Esophagus (tissue), 2 donors: ENCODE measurements around the gene GGN. TPM values are rescaled to one million over a fixed set of nuclear protein-coding genes. Genes with fewer than 3 reads are reported as not detected.

ENCODE experiments used
- H3K27ac ChIP-seq, 2 donors: one replicate each; pipeline ENCODE4 v1.5.1; 2013; ENCODE audit warnings: low read depth in 2 of 2, mild to moderate bottlenecking in 2 of 2, inconsistent platforms in 1 of 2, low read length in 1 of 2, moderate library complexity in 1 of 2
- H3K27me3 ChIP-seq, 2 donors: one replicate each; pipeline ENCODE4 v1.6.1; 2013; ENCODE audit warnings: low read length in 2 of 2, control low read depth in 1 of 2, mild to moderate bottlenecking in 1 of 2; ENCODE audit not compliant: insufficient read depth in 2 of 2, control insufficient read depth in 1 of 2
- H3K36me3 ChIP-seq, 2 donors: one replicate each; pipeline ENCODE4 v1.6.1; 2013; ENCODE audit warnings: low read length in 1 of 2; ENCODE audit not compliant: control insufficient read depth in 2 of 2, insufficient read depth in 2 of 2
- H3K4me1 ChIP-seq, 2 donors: one replicate each; pipeline ENCODE4 v1.6.1; 2013; ENCODE audit warnings: low read length in 1 of 2; ENCODE audit not compliant: control insufficient read depth in 2 of 2, insufficient read depth in 2 of 2
- H3K4me3 ChIP-seq, 2 donors: one replicate each; pipeline ENCODE4 v1.5.1; 2013; ENCODE audit warnings: low read length in 2 of 2, mild to moderate bottlenecking in 2 of 2, low read depth in 1 of 2, moderate library complexity in 1 of 2
- H3K9me3 ChIP-seq, 2 donors: one replicate each; pipeline ENCODE4 v1.6.1; 2013; ENCODE audit warnings: mild to moderate bottlenecking in 2 of 2, low read depth in 1 of 2, low read length in 1 of 2, moderate library complexity in 1 of 2; ENCODE audit not compliant: control insufficient read depth in 2 of 2, insufficient read depth in 1 of 2
- WGBS, 2 donors: extraction: QIAGEN DNeasy Blood & Tissue Kit; methylation state at CpG; one replicate each; pipeline ENCODE4 v1.1.7; 2013; 5-methylcytosine and 5-hydroxymethylcytosine counted together
- polyA plus RNA-seq, 2 donors: library from polyadenylated mRNA; stranded (reverse); fragments of 200-250 nt; gene quantifications; one replicate each; pipeline ENCODE4 v1.2.3, GENCODE V29; 2013
- donor health status: healthy with polysubstance abuse.
- donor health status: Bipolar disorder and iron deficiency.

Gene GGN
- polyA plus RNA-seq, 2 donors, result 0.12 to 0.29 TPM

- Histone ChIP-seq H3K27ac (peak overlapping the region in 1 of 2 donors; percentile 33), H3K27me3 (no peaks in the 10 kb centered on the region), H3K36me3 (peaks cover 17 to 42% of the 10 kb centered on the region in 2 donors), H3K4me1 (peaks cover 5 to 17% of the 10 kb centered on the region in 2 donors), H3K9me3 (no peaks in the 10 kb centered on the region), H3K4me3 (no peak overlapping the region)
- 60 to 63% methylated on average over 10 of the region's 10 CpGs for WGBS, 2 donors
These were observed 4.7 kb downstream of the GGN start for GRCh38 chr19:38383184-38383583.

GRCh38 chr19:38381138-38381537 is 6.7 kb downstream of the GGN start:
- Histone ChIP-seq H3K27ac (no peak overlapping the region), H3K27me3 (no peaks in the 10 kb centered on the region), H3K36me3 (peaks cover 17 to 42% of the 10 kb centered on the region in 2 donors), H3K9me3 (no peaks in the 10 kb centered on the region), H3K4me1 (peaks cover 5 to 8% of the 10 kb centered on the region in 2 donors), H3K4me3 (no peak overlapping the region)
- WGBS, 2 donors, result 91 to 93% methylated on average over 9 of the region's 9 CpGs

GRCh38 chr19:38378866-38379265 is 9.0 kb downstream of the GGN start:
- Histone ChIP-seq H3K27ac (no peak overlapping the region), H3K4me3 (no peak overlapping the region), H3K9me3 (no peaks in the 10 kb centered on the region), H3K36me3 (peaks cover 17 to 39% of the 10 kb centered on the region in 2 donors), H3K4me1 (peaks cover 7 to 12% of the 10 kb centered on the region in 2 donors), H3K27me3 (no peaks in the 10 kb centered on the region)
- 93 to 96% methylated on average over 10 of the region's 10 CpGs for WGBS, 2 donors

GRCh38 chr19:38377052-38377451 is 10.8 kb downstream of the GGN start:
- H3K27ac ChIP-seq, result no peak overlapping the region
- peaks cover 10 to 25% of the 10 kb centered on the region in 2 donors for H3K36me3 ChIP-seq
- no peak overlapping the region for H3K4me3 ChIP-seq
- H3K9me3 ChIP-seq, result no peaks in the 10 kb centered on the region
- H3K4me1 ChIP-seq, result peaks cover 7 to 8% of the 10 kb centered on the region in 2 donors
- 98% methylated on average over 4 of the region's 4 CpGs for WGBS, 2 donors
- no peaks in the 10 kb centered on the region for H3K27me3 ChIP-seq

- H3K36me3 ChIP-seq, result peaks cover 5 to 21% of the 10 kb centered on the region in 2 donors
- no peaks in the 10 kb centered on the region for H3K27me3 ChIP-seq
- H3K4me3 ChIP-seq, result no peak overlapping the region
- 69 to 81% methylated on average over 3 of the region's 3 CpGs for WGBS, 2 donors
- H3K4me1 ChIP-seq, result peaks cover 7 to 8% of the 10 kb centered on the region in 2 donors
- H3K27ac ChIP-seq, result no peak overlapping the region
- no peaks in the 10 kb centered on the region for H3K9me3 ChIP-seq
These were observed 11.3 kb downstream of the GGN start for GRCh38 chr19:38376576-38376975.

GRCh38 chr19:38375748-38376147 is 12.1 kb downstream of the GGN start:
- Histone ChIP-seq H3K9me3 (no peaks in the 10 kb centered on the region), H3K27me3 (no peaks in the 10 kb centered on the region), H3K4me1 (peaks cover 7 to 8% of the 10 kb centered on the region in 2 donors), H3K36me3 (peaks cover 0 to 12% of the 10 kb centered on the region in 2 donors), H3K27ac (peak overlapping the region in 1 of 2 donors; percentile 95), H3K4me3 (peak overlapping the region; percentile 72 to 82)
- 78 to 79% methylated on average over 5 of the region's 5 CpGs for WGBS, 2 donors

GRCh38 chr19:38375098-38375493 is 12.7 kb downstream of the GGN start:
- Histone ChIP-seq H3K4me1 (peaks cover 7 to 8% of the 10 kb centered on the region in 2 donors), H3K27ac (peak overlapping the region; percentile 90 to 95), H3K27me3 (no peaks in the 10 kb centered on the region), H3K9me3 (no peaks in the 10 kb centered on the region), H3K36me3 (peaks cover 0 to 7% of the 10 kb centered on the region in 2 donors), H3K4me3 (peak overlapping the region; percentile 72 to 82)
- 1 to 3% methylated on average over 18 of the region's 18 CpGs for WGBS, 2 donors

- Histone ChIP-seq H3K4me1 (peaks cover 7 to 8% of the 10 kb centered on the region in 2 donors), H3K4me3 (peak within 1 kb of the TSS; percentile 72 to 82), H3K27ac (peak within 1 kb of the TSS; percentile 90 to 95), H3K9me3 (no peaks in the 10 kb centered on the region), H3K36me3 (peaks cover 0 to 5% of the 10 kb centered on the region in 2 donors), H3K27me3 (no peaks in the 10 kb centered on the region)
- WGBS, 2 donors, result 0 to 1% methylated on average over 63 to 65 of the region's 65 CpGs
These were observed 13.3 kb downstream of the GGN start, which contains the start of gene PSMD8 for GRCh38 chr19:38374332-38375097. Gene PSMD8 (plus strand): TSS chr19:38374571. CDS start chr19:38374602, 31 bp downstream.

- peaks cover 7 to 8% of the 10 kb centered on the region in 2 donors for H3K4me1 ChIP-seq
- WGBS, 2 donors, result 63 to 66% methylated on average over 6 of the region's 6 CpGs
- peak overlapping the region; percentile 23 to 45 for H3K4me3 ChIP-seq
- H3K36me3 ChIP-seq, result no peaks in the 10 kb centered on the region
- H3K27me3 ChIP-seq, result no peaks in the 10 kb centered on the region
- H3K27ac ChIP-seq, result peak overlapping the region; percentile 79 to 87
- no peaks in the 10 kb centered on the region for H3K9me3 ChIP-seq
These were observed 13.9 kb downstream of the GGN start for GRCh38 chr19:38373907-38374331.
